Measurements from ENCODE around the gene HERPUD1.
"Not testable (repeated sequence)": the region's sequence is repeated elsewhere in the genome, so short reads cannot be mapped to it uniquely, and the experiment has no call there.

The HERPUD1 gene

DNA sequence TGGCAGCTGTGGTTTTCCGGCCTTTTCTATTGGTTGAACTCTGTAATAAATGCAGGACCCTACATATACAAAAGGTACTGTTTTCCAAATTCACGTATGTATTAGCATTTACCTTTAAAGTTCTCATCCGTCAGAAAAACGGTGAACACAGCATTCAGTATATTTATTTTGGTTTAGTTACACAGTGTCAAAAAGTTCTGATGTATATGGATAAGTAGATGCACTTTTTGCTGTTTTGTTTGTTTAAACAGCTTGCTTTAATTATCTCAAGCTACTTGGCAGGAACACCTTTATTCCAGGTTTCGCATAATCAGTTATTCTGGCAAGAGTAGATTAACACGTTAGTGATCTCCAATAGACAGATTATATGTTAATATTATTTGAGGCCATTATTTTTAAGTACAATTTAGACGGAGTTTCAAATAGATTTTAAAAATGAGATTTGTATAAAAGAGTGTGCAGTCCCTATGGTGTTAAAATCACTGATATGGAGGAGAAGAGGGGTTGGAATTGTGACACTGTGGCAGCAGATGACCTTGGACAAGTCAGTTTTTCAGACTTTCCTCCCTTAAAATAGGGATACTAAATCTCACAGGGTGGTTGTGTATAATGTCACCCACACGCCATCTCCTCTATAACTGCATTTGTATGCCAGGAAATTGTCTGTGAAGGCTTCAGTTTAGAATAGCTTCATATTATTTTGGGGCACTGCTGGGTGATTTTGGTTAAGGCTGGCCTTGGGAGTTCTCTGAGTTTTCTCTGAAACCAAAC is 2.1 kb downstream of the HERPUD1 start:
- in situ Hi-C loops (cut with MboI; ENCODE audit: low sequenced_read_pairs) = no loop called here

DNA sequence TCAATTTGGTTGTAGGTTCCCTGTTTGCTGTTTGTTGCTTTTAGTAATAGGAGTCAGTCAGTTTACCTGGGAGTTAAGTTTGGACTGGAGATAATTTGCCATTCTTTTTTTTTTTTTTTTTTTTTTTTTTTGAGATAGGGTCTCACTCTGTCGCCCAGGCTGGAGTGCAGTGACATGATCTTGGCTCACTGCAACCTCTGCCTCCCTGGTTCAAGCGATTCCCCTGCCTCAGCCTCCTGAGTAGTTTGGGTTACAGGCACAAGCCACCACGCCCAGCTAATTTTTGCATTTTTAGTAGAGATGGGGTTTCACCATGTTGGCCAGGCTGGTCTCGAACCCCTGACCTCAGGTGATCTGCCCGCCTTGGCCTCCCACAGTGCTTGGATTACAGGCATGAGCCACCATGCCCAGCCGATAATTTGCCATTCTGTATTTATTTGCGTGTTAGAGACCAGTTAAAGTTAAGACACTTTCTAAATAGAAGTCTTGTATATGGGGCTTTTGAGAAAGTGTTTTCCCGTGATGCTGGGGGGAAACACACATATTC is 2.7 kb downstream of the HERPUD1 start:
- in situ Hi-C loops (cut with MboI; ENCODE audit: low sequenced_read_pairs) = not testable (repeated sequence)

DNA sequence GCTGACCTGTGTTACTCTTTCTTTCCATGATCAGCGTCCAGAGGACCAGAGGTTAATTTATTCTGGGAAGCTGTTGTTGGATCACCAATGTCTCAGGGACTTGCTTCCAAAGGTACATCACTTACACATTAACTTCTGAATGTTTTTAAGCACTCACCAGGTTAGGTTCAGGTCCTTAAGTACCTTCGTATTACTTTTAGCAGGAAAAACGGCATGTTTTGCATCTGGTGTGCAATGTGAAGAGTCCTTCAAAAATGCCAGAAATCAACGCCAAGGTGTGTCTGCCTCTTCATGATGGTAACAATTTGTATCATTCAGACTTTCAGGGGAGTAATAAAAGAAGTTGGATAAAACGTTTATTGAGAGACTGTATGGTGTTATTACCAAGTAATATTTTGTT is 3.3 kb downstream of the HERPUD1 start:
- in situ Hi-C loops (cut with MboI; ENCODE audit: low sequenced_read_pairs) = no loop called here

DNA sequence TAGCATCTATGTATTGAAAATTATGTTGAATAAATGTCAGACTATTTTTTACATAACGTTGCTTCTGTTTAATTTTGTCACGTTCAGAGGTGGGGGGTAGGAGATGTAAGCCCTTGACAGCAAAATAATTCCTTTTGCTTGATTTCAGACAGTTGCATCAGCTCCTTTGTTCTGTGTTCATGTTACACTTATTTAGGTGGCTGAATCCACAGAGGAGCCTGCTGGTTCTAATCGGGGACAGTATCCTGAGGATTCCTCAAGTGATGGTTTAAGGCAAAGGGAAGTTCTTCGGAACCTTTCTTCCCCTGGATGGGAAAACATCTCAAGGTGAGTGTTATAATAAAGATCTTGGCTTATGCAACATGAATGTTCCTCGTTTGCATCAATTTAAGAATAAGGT is 4.5 kb downstream of the HERPUD1 start:
- in situ Hi-C loops (cut with MboI; ENCODE audit: low sequenced_read_pairs) = no loop called here

DNA sequence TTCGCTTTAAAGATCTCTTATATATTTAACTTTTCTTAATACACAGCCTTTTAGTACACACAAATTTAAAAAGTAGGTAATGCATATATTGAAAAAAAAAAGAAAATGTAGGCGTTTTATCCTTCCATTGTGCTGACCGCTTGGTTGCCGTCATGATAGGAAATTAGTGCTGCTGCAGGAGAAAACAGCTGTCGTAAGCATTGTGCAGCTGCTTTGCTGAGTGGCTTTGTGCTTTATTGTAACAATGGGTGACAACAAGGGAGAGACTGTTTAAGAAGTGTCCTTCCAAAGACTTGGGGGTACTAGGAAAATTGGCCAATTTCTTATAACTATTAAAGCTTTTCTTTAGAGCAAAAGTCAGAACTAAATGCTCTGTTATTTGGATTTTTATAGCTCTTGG is 5.0 kb downstream of the HERPUD1 start:
- in situ Hi-C loops (cut with MboI; ENCODE audit: low sequenced_read_pairs) = no loop called here

DNA sequence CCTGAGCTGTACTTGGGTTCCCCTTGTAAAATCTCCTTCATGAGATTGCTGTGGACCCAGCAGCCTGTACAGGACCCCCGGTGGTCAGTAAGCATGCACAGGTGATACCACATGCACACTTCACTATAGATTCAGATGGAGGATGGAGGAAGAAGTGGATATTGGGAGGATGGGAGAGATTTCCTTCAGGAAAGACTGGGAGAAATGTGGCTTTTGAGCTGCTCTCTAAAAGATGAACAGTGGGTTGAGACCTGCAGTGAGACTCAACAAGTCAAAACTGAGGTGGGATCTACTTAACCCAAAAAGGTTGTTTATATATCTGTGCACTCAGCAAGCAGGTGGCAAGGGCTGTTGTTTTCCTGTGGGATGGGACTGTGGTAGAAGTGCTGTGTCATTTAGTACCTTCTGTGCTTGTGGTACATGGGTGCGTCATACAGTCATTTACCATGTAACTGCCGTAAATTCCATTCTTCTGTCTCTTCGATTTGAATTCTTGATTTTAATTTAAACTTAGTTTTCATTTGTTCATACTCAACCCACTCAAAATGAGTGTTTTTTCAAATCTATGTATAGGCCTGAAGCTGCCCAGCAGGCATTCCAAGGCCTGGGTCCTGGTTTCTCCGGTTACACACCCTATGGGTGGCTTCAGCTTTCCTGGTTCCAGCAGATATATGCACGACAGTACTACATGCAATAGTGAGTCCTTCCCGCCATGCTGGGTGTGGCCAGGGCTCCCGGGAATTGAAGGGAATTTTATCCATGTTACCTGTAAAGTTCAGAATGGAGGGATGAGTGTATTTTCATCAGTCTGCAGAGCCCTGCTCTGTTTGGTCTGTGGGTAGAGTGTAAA is 6.9 kb downstream of the HERPUD1 start:
- in situ Hi-C loops (cut with MboI; ENCODE audit: low sequenced_read_pairs) = no loop called here

DNA sequence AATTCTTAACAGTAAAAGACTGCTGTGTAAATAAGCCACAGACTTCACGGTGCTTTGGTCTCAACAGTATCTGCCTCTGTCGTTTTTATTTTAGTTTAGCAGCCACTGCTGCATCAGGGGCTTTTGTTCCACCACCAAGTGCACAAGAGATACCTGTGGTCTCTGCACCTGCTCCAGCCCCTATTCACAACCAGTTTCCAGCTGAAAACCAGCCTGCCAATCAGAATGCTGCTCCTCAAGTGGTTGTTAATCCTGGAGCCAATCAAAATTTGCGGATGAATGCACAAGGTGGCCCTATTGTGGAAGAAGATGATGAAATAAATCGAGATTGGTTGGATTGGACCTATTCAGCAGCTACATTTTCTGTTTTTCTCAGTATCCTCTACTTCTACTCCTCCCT is 7.9 kb downstream of the HERPUD1 start:
- in situ Hi-C loops (cut with MboI; ENCODE audit: low sequenced_read_pairs) = no loop called here

DNA sequence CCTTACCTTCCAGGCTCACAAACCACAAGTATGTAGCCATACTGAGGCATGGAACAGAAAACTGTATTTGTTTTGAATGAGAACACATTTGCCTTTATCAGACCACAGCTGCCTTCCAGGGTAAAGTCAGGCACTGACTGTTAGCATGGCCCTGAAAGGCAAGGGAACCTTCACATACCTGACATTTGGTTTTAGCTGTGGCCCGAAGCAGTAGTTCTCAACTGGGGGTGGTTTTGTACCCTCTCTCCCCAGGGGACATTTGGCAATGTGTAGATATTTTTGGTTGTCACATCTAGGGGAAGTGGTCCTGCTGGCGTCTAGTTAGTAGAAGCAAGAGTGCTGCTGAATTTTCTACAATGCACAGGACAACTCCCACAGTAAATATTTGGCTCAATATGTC is 9.2 kb downstream of the HERPUD1 start:
- in situ Hi-C loops (cut with MboI; ENCODE audit: low sequenced_read_pairs) = no loop called here

DNA sequence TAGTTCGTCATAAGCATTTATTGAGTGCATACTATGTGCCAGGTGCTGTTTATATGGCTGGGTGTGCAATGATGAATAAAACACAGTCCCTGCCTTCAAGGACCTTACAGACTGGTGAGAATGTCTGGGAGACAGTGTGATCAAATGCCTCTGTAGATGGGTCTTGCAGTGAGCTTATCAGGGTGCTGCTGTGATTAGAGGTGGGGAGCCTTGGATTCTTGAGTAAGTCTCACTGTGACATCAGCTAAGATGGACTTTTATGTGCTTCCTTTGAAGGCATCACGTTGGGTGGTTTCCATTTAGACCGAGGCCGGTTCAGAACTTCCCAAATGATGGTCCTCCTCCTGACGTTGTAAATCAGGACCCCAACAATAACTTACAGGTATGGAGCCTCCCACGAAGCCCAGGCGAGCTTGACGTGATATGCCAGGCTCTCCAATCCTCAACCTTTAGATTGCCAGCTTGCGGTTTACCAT is 10.0 kb downstream of the HERPUD1 start:
- in situ Hi-C loops (cut with MboI; ENCODE audit: low sequenced_read_pairs) = no loop called here

DNA sequence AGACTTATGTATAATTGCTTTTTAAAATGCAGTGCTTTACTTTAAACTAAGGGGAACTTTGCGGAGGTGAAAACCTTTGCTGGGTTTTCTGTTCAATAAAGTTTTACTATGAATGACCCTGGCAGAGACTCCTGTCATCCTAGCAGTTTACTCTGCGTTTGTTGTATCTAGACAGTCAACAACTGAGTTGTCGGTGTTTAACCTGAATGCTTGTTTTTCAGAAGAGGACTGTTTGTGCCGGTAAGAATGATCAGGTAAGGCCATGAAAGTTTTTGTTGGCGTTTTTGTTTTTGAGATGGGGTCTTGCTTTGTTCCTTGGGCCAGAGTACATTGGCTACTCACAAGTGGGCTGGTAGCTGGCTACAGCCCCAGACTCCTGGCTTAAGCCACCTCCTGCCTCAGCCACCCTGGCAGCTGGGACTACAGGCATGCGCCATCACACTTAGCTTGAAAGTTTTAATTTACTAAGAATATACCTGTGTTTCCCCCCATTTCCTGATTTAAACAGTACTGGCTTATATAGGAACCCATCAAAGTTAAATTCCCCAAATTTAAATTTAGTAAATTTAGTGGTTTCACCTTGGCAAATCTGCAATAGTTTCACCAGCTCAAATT is 11.9 kb downstream of the HERPUD1 start:
- in situ Hi-C loops (cut with MboI; ENCODE audit: low sequenced_read_pairs) = no loop called here

DNA sequence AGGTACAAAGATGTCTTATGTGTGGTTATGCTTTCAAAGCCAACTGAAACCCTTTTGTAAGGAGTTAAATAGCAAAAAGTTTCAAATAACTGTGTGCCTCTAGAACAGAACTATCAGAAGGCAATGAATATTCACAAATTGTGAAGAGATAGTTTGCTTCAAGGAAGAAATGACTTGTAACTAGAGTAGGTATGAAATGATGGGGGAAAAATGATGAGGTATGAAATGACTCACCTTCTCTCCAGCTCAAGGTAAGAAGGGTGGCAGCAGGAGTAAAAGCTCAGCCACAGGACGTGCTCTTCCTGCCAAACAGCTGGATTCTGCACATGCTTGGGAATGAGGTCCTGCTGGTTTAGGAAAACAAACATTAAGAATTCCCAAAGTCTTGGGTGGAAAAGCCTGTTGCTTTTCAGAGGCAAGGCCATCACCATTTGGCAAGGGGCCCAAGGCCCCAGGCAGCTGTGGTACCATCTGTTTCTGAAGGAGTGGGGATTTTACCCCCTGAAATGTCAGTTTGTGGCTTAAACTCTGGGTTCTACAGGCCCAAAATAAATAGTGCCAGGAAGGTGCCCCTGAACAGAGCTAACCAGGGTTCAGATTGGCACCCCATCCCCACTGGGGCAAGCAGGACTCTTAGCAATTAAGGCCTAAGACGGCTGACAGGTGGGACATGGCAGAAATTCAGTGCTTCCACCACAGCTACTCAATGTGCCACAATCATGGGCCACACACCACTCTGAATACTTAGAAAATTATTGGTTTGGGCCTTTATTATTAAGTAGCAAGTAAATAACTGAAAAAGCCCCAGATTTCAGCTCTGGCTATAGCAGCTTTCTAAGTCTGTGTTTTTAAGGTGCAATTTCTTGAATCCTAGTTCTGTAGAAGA is 13.3 kb downstream of the HERPUD1 start:
- in situ Hi-C loops (cut with MboI; ENCODE audit: low sequenced_read_pairs) = no loop called here

DNA sequence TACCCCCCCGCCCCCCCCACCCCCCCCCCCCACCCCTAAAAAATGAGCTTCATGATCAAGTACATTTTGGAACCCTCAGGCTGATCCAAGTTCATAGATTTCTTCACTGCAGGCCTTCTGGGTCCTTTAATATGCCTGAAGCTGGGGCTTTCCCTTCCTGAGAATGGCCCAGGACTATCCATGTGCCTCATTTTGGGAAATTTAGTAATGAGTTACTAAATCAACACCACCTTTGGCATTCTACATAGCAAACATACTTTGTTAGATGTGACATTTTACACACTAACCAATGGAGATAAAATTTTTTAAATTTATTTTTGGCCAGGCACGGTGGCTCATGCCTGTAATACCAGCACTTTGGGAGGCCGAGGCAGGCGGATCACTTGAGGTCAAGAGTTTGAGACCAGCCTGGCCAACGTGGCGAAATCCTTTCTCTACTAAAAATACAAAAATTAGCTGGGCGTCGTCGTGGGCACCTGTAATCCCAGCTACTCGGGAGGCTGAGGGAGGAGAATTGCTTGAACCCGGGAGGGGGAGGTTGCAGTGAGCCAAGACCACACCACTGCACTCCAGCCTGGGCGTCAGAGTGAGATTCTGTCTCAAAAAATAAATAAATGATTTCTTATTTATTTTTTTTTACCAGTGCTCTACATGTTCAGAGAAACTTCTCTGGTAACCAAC is 14.0 kb downstream of the HERPUD1 start:
- in situ Hi-C loops (cut with MboI; ENCODE audit: low sequenced_read_pairs) = no loop called here

DNA sequence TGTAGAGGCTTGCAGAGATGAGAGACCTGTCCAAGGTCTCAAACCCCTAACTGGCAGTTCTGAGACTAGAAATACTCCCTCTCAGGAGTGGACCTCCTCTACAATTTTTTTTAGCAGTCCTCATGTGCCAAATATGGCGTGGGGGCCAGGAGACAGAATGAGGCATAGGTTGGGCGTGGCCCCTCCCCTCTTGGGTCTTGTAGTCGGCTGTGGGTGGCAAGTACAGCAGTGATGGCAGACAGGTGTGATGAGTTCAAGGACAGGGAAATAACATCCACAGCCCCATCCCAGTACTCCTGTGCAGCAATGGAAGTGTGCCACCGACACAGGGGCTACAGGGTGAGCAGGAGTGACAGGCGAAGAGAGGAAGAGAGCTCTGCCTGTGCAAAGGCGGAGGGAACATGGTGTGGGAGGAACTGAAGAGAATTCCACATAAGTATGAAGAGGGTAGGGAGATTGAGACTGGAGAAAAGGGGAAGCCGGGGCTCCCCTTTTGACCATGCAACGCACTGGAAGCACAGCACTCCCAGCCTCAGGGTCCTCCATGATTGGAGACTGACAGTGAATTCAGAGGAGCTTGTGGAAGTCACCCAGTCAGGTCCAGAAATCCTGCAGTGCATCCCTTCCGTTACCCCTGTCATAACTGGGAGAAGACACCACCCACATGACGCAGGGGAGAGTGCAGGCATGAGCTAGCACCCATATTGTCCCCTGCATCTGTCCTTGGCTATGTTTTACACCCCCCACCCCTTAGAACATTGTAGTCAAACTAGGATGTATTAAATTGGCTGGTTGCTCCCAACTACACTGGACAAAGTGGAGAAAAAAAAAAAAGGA is 15.0 kb downstream of the HERPUD1 start:
- in situ Hi-C loops (cut with MboI; ENCODE audit: low sequenced_read_pairs) = no loop called here

DNA sequence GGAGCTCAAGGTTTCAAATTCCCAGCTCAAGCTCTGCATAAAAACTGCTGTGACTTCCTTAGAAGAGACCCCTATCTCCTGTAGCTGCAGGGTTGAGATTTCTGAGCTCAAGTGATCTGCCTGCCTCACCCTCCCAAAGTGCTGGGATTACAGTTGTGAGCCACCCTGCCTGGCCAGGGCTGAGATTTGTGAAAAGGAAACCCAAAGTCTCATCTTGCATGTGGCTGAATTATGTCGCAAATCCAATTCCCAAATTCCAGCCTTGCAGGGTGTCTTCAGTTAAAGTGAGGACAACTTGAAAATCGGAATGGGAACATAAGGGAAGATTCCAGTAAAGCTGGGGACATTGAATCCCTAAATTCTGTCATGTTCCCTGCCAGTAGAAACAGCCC is 15.7 kb downstream of the HERPUD1 start:
- in situ Hi-C loops (cut with MboI; ENCODE audit: low sequenced_read_pairs) = no loop called here

DNA sequence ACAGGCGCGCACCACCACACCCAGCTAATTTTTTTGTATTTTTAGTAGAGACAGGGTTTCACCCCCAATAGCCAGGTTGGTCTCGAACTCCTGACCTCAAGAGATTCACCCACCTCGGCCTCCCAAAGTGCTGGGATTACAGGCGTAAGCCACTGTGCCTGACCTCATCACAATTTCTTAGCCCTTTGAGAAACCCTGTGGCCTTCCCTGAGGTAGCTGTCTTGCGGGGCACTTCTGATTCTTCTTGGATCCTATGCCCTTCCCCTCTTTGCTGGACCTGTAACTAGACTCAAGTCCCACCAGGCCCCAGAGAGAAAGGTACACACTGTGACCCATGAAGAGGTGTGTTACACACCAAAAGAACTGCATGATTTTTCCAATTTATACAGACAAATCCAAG is 16.3 kb downstream of the HERPUD1 start:
- in situ Hi-C loops (cut with MboI; ENCODE audit: low sequenced_read_pairs) = no loop called here

DNA sequence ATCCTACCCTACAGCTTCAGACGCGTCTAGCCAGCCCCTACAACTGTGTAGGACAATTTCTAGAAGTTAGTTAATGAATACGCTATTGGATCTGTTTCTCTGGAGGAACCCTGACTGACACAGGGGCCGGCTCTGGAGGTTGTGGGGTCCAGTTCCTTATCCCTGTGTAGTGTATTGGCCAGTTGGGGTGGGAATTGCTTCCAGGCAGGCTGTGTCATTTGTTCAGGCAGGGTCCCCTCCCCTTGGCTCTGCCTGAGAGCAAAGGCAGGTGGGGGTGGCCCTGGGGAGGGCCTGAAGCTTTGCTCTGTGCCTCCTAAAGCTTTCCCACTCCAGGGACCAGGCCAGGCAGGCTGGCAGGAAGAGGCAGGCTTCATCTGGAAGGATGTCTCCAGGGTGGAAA is 18.1 kb downstream of the HERPUD1 start:
- in situ Hi-C loops (cut with MboI; ENCODE audit: low sequenced_read_pairs) = loop anchor here (25.0 kb wide), 1 partner anchor 212 kb away; no protein-coding TSS in a partner anchor

DNA sequence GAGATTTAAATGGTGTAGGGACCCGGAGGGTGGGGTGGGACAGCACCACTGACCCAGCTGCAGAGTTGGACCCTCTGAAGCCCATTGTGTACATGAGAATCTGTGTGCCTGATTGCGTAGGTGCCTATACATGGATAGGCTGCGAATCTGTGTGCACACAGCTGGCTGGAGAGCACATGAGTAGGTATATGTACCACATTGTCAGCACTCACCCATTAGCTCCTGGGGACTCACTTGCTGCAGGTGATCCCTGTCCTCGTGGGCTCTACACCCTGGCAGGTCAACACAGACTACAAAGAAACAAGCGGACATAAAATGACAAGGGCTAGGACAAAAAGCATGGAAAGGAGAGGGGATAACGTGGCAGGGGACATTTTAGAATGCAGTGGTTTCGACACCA is 18.5 kb downstream of the HERPUD1 start:
- in situ Hi-C loops (cut with MboI; ENCODE audit: low sequenced_read_pairs) = loop anchor here (25.0 kb wide), 1 partner anchor 212 kb away; no protein-coding TSS in a partner anchor

DNA sequence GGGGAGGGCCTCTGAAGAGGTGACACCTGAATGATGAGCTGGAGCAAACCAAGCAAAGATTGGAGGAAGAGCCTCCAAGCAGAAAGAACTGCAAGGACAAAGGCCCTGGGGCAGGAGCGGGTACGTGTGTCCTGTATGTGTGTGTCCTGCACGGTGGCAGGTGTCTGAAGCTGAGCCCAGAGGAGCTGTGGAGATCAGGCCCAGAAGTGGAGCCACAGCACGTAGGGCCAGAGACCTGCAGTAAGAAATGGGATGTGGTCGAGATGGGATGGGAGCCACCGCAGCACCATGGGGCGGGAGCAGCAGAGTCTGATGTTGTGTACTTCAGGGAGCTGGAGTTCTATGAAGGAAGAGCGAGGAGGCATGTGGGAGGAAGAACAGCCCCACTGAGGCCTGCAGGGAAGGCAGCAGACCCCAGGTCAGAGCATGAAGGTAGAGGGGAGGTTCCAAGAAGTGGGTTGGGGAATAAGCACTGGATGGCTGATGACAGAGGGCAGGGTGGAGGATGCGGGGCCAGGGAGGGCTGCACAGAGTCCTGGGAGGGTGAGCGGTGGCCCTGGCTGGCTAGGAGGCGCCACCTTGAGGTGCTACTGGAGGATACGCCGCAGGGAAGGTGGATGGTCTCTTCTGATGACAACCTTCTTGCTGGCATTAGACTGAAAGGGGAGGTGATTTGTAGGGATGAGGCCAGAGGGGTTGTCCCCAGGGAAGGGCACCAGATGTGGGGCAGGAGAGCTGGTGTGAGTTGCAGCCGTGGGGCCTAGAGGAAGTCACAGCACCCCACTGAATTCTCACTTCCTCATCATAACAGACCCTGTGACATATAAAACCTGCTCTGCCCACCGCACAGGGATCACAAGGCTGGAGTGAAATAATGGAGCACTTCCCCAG is 19.2 kb downstream of the HERPUD1 start:
- in situ Hi-C loops (cut with MboI; ENCODE audit: low sequenced_read_pairs) = loop anchor here (25.0 kb wide), 1 partner anchor 211 kb away; no protein-coding TSS in a partner anchor
